Measurements from ENCODE around the gene AKIP1. TPM values are rescaled to one million over a fixed set of nuclear protein-coding genes. Genes with fewer than 3 reads are reported as not detected.
"Not testable (repeated sequence)": the region's sequence is repeated elsewhere in the genome, so short reads cannot be mapped to it uniquely, and the experiment has no call there.

Gene AKIP1
- total RNA-seq, 1 donor from 2014 or later: 39.8 TPM

- no peak for DNase-seq (ENCODE audit: low read depth)
- TF ChIP-seq, protein P1, sequence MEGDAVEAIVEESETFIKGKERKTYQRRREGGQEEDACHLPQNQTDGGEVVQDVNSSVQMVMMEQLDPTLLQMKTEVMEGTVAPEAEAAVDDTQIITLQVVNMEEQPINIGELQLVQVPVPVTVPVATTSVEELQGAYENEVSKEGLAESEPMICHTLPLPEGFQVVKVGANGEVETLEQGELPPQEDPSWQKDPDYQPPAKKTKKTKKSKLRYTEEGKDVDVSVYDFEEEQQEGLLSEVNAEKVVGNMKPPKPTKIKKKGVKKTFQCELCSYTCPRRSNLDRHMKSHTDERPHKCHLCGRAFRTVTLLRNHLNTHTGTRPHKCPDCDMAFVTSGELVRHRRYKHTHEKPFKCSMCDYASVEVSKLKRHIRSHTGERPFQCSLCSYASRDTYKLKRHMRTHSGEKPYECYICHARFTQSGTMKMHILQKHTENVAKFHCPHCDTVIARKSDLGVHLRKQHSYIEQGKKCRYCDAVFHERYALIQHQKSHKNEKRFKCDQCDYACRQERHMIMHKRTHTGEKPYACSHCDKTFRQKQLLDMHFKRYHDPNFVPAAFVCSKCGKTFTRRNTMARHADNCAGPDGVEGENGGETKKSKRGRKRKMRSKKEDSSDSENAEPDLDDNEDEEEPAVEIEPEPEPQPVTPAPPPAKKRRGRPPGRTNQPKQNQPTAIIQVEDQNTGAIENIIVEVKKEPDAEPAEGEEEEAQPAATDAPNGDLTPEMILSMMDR (IDR thresholded peaks at IDR 0.05; ENCODE audit: insufficient read depth, low read length, poor library complexity, severe bottlenecking): peak; percentile 4
These were observed 40.4 kb upstream of the AKIP1 start for GRCh38 chr11:8870411-8871170.

DNA sequence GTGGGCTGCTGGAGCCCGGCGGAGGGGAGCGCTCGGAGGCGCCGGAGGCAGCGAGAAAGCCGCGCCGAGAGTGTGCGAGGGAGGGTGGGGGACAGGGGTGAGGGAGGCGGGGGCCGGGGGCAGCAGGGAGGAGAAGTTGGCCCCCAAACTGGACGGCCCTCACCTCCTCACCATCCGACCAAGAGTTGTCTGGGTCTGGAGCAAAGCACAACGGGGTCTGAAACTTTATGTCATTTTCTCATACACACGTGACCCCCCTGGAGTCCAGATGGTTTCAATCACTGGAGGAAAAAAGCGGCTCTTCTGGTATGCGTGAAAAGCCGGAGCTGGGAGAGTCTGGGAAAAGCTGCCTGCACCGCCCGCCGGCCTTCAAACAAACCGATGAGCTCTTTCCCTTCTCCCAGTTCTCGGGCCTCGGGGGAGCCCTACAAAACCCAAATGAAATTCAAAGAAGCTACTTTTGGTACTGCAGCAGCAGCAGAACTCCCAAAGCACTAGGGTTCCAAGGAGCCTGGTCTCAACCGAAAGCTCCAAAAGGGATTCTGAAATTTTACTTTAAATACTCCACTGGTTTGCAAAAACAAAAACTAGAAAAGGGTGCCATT lies 39.7 kb upstream of the AKIP1 start:
- Histone ChIP-seq H3K36me3 (ENCODE audit: control insufficient read depth, insufficient read depth, low read length) (no peaks in the 10 kb centered on the region), H3K4me3 (ENCODE audit: low read depth, low read length) (peak overlapping the region; percentile 80), H3K27me3 (ENCODE audit: control insufficient read depth, insufficient read depth, low read length) (no peaks in the 10 kb centered on the region)
- TF ChIP-seq, protein P1 (IDR thresholded peaks at IDR 0.05; ENCODE audit: insufficient read depth, low read length, poor library complexity, severe bottlenecking): no peak
- peak; percentile 52 for DNase-seq (ENCODE audit: low read depth)

More at GRCh38 chr11:8870411-8871170, 40.4 kb upstream of the AKIP1 start:
- no peaks in the 10 kb centered on the region for H3K36me3 ChIP-seq (ENCODE audit: control insufficient read depth, insufficient read depth, low read length)
- peak overlapping the region; percentile 80 for H3K4me3 ChIP-seq (ENCODE audit: low read depth, low read length)
- H3K27me3 ChIP-seq (ENCODE audit: control insufficient read depth, insufficient read depth, low read length): no peaks in the 10 kb centered on the region

DNA sequence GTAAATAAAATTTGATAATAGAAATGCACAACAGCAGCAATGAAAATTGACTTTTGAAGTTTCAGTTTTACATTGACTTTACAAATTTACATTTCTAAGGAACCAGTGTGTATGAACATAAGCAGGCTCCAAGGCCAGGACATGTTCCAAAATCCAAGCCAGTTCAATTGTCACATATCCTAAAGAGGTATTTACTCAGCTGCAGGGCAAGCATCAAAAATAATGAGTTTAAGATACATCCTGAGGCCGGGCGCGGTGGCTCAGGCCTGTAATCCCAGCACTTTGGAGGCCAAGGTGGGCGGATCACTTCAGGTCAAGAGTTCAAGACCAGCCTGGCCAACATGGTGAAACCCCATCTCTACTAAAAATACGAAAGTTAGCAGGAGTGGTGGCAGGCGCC lies 39.0 kb upstream of the AKIP1 start:
- no peak for DNase-seq (ENCODE audit: low read depth)
- Histone ChIP-seq H3K4me3 (ENCODE audit: low read depth, low read length) (no peak overlapping the region), H3K36me3 (ENCODE audit: control insufficient read depth, insufficient read depth, low read length) (no peaks in the 10 kb centered on the region), H3K27me3 (ENCODE audit: control insufficient read depth, insufficient read depth, low read length) (no peaks in the 10 kb centered on the region)
- TF ChIP-seq, protein P1 (IDR thresholded peaks at IDR 0.05; ENCODE audit: insufficient read depth, low read length, poor library complexity, severe bottlenecking): no peak

DNA sequence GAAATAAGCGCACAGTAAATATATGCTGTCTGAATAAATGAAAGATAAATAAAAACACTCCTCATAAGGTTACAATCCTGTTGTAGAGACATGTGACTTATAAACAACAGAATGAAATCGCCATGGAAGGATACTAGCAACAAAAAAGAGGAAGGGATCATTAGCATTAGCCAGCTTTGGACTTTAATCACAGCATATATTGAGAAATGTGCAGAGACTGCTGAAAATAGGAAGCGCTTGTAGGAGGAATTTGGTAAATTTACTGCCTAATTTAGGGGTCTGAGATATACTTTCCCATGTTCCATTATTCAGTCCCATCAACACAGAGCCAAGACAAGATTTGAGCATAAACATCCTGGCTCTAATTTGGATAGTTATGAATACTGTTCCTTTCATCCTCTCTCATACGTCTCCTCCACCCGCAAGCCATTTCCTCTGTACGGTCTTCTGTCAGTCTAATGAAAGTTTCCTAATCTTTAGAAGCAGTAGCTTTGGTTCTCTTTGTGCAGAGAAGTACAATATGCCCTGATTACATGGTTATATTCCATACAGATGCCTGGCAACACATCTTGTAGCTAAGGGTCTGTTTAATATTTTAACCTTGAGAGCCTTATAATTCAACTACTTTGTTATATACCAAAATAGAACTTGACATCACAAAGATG lies 37.1 kb upstream of the AKIP1 start:
- H3K36me3 ChIP-seq (ENCODE audit: control insufficient read depth, insufficient read depth, low read length): no peaks in the 10 kb centered on the region
- TF ChIP-seq, protein P1 (IDR thresholded peaks at IDR 0.05; ENCODE audit: insufficient read depth, low read length, poor library complexity, severe bottlenecking): no peak
- H3K27me3 ChIP-seq (ENCODE audit: control insufficient read depth, insufficient read depth, low read length): no peaks in the 10 kb centered on the region
- no peak for DNase-seq (ENCODE audit: low read depth)
- H3K4me3 ChIP-seq (ENCODE audit: low read depth, low read length): no peak overlapping the region

DNA sequence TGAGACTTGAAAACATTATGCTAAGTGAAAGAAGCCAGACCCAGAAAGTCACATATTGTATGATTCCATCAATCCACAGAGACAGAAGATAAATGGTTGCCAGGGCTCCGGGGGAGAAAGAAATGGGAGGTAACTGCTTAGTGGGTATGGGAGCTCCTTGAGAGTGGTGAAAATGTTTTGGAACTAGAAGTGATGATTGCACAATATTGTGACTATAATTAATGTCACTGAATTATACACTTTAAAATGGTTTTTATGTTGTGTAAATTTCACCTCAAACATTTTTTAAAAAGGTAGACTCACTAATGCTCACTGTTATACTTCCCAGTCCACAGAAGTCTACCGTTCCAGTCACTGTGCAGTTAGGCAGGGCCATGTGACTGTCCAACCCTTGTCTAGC lies 32.2 kb upstream of the AKIP1 start:
- Histone ChIP-seq H3K4me3 (ENCODE audit: low read depth, low read length) (no peak overlapping the region), H3K27me3 (ENCODE audit: control insufficient read depth, insufficient read depth, low read length) (no peaks in the 10 kb centered on the region), H3K36me3 (ENCODE audit: control insufficient read depth, insufficient read depth, low read length) (no peaks in the 10 kb centered on the region)
- DNase-seq (ENCODE audit: low read depth): no peak
- TF ChIP-seq, protein P1 (IDR thresholded peaks at IDR 0.05; ENCODE audit: insufficient read depth, low read length, poor library complexity, severe bottlenecking): no peak

GRCh38 chr11:8881585-8881984 lies 29.4 kb upstream of the AKIP1 start:
- not testable (repeated sequence) for H3K36me3 ChIP-seq (ENCODE audit: control insufficient read depth, insufficient read depth, low read length); DNase-seq (ENCODE audit: low read depth); H3K27me3 ChIP-seq (ENCODE audit: control insufficient read depth, insufficient read depth, low read length); H3K4me3 ChIP-seq (ENCODE audit: low read depth, low read length)

All from kidney epithelial cell (primary cell).